Pulmonary artery endothelial cell (primary cell): ENCODE data around the gene SUFU. TPM values are rescaled to one million over a fixed set of nuclear protein-coding genes. Genes with fewer than 3 reads are reported as not detected.

ENCODE experiments used
- total RNA-seq: library from RNA; depleted of rRNA; stranded (reverse); fragments of >200 nt; gene quantifications from 2 replicates; pipeline ENCODE4 v1.2.3, GENCODE V29; 2014

Gene SUFU
- total RNA-seq, 1 donor from 2014 or later, result 2.8 TPM

Other genes with a start within 250 kb of the SUFU start
- 17.2 and 23.0 TPM in 2 replicates for gene NFKB2, start 108.3 kb upstream of the SUFU start, total RNA-seq
- gene PSD, start 85.2 kb upstream of the SUFU start, total RNA-seq, result 0.07 and 0.14 TPM in 2 replicates
- 7.3 and 7.6 TPM in 2 replicates for gene FBXL15, start 83.1 kb upstream of the SUFU start, total RNA-seq
- 44.3 and 55.8 TPM in 2 replicates for gene CUEDC2, start 71.4 kb upstream of the SUFU start, total RNA-seq
- gene C10orf95, start 52.4 kb upstream of the SUFU start, total RNA-seq, result 0.13 TPM in 1 of 2 replicates, not detected in the other
- 192 and 228 TPM in 2 replicates for gene ACTR1A, start 1.3 kb upstream of the SUFU start, total RNA-seq
- gene TRIM8, start 140.5 kb downstream of the SUFU start, total RNA-seq, result 56.8 and 57.2 TPM in 2 replicates
- gene ARL3, start 210.4 kb downstream of the SUFU start, total RNA-seq, result 5.4 and 6.4 TPM in 2 replicates
- gene SFXN2, start 210.7 kb downstream of the SUFU start, total RNA-seq, result 9.1 and 14.1 TPM in 2 replicates
- gene WBP1L, start 240.0 kb downstream of the SUFU start, total RNA-seq, result 46.8 and 72.1 TPM in 2 replicates